Fibroblast of lung (primary cell): ENCODE data around the gene LMX1A. TPM values are rescaled to one million over a fixed set of nuclear protein-coding genes. Genes with fewer than 3 reads are reported as not detected.

Experiments used
- DNase-seq, 2 donors: peaks; one replicate each; pipeline versions ENCODE4 v3.0.0 to v3.0.0-alpha.2; 2010; ENCODE audit warnings: low read depth in 2 of 2
- H2AFZ ChIP-seq: 2 replicates; pipeline ENCODE4 v1.5.1; 2012; ENCODE audit warnings: low read length, control low read depth, inconsistent platforms
- H3K27ac ChIP-seq: 2 replicates; pipeline ENCODE4 v1.5.1; 2011; ENCODE audit warnings: low read length, control low read depth; ENCODE audit not compliant: insufficient read depth
- H3K27me3 ChIP-seq: 2 replicates; pipeline ENCODE4 v1.5.1; 2011; ENCODE audit warnings: mild to moderate bottlenecking, low read length; ENCODE audit not compliant: control insufficient read depth, insufficient read depth
- H3K36me3 ChIP-seq: 2 replicates; pipeline ENCODE4 v1.5.1; 2011; ENCODE audit warnings: low read length; ENCODE audit not compliant: control insufficient read depth, insufficient read depth
- H3K4me1 ChIP-seq: 2 replicates; pipeline ENCODE4 v1.5.1; 2011; ENCODE audit warnings: low read length; ENCODE audit not compliant: control insufficient read depth, insufficient read depth; ENCODE audit errors: extremely low read depth
- H3K4me2 ChIP-seq: 2 replicates; pipeline ENCODE4 v1.5.1; 2011; ENCODE audit warnings: low read length, control low read depth; ENCODE audit not compliant: insufficient read depth; ENCODE audit errors: extremely low read depth
- H3K4me3 ChIP-seq, 4 experiments: fragments of 200-600 bp in 1 of 4; sonication (generic) in 1 of 4; replicated peaks in 1 of 4; 2 replicates each; pipeline ENCODE4 v1.5.1; 2011 to 2016; ENCODE audit warnings: low read length in 4 of 4, low read depth in 3 of 4, mild to moderate bottlenecking in 3 of 4, control low read depth in 2 of 4, inconsistent platforms in 1 of 4, mixed read lengths in 1 of 4; ENCODE audit not compliant: insufficient read depth in 1 of 4; ENCODE audit errors: control extremely low read depth in 1 of 4
- H3K79me2 ChIP-seq: 2 replicates; pipeline ENCODE4 v1.5.1; 2012; ENCODE audit warnings: mild to moderate bottlenecking, low read length, inconsistent platforms; ENCODE audit not compliant: control insufficient read depth, insufficient read depth
- H3K9ac ChIP-seq: 2 replicates; pipeline ENCODE4 v1.5.1; 2011; ENCODE audit warnings: mild to moderate bottlenecking, low read length, control low read depth; ENCODE audit not compliant: insufficient read depth
- H3K9me3 ChIP-seq: 2 replicates; pipeline ENCODE4 v1.5.1; 2012; ENCODE audit warnings: low read depth, low read length; ENCODE audit not compliant: control insufficient read depth, insufficient read depth
- H4K20me1 ChIP-seq: 2 replicates; pipeline ENCODE4 v1.5.1; 2011; ENCODE audit warnings: low read length; ENCODE audit not compliant: control insufficient read depth, insufficient read depth; ENCODE audit errors: extremely low read depth
- EZH2 ChIP-seq: IDR thresholded peaks from 2 replicates; pipeline ENCODE4 v1.5.1; 2012; ENCODE audit warnings: low read length, control low read depth, mild to moderate bottlenecking; ENCODE audit errors: missing control alignments
- polyA plus RNA-seq, 2 donors: library from polyadenylated mRNA; depleted of rRNA in 1 of 2; stranded (reverse) in 1 of 2; unstranded in 1 of 2; fragments of >200 nt; gene quantifications; 2 replicates each; pipeline ENCODE4 v1.2.1, GENCODE V29; 2011 to 2012; ENCODE audit warnings: missing spikeins in 1 of 2
- total RNA-seq: library from RNA; depleted of rRNA; stranded (reverse); fragments of >200 nt; gene quantifications from 2 replicates; pipeline ENCODE4 v1.2.1, GENCODE V29; 2014
- TF ChIP-seq, protein P1 (sequence below), 2 donors: IDR thresholded peaks in 1 of 2; conservative IDR thresholded peaks in 1 of 2; 1 replicate in 1 of 2; 2 replicates in 1 of 2; pipeline ENCODE4 v1.5.1; 2011 to 2012; ENCODE audit warnings: low read length in 2 of 2, control low read depth in 1 of 2, inconsistent platforms in 1 of 2, low read depth in 1 of 2, mild to moderate bottlenecking in 1 of 2

Gene LMX1A
- total and polyA plus RNA-seq, 2 donors (not counting 1 experiment from before 2014, with no cell fraction given) = not detected

DNA sequence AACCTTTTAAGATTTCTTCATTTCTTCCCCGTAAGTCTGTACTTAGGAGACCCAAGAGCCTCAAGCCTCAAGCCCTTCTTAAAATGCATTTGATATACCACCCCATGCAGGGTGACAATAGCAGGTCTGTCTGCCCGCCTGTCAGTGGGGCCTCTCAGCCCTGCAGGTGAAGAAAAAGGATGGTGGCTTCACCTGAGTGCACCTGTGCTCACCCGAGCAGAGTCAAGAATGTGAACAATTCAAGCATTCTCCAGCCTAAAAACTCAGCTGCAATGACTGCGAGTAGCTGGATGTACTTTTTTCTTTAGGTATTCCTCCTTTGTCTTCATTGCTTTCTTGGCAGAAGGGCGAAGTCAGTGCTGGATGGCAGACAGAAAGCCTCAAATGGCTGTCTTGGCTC lies 203.3 kb downstream of the LMX1A start:
- no peaks in the 10 kb centered on the region for H3K27me3 ChIP-seq
- no peaks in the 10 kb centered on the region for H3K36me3 ChIP-seq
- no peak overlapping the region for H3K27ac ChIP-seq
- no peaks in the 10 kb centered on the region for H3K79me2 ChIP-seq
- H3K4me2 ChIP-seq = no peak overlapping the region
- H3K4me1 ChIP-seq = no peaks in the 10 kb centered on the region
- no peak overlapping the region for H3K9ac ChIP-seq
- H3K9me3 ChIP-seq = no peaks in the 10 kb centered on the region
- H2AFZ ChIP-seq = no peak overlapping the region
- no peak for DNase-seq
- no peak overlapping the region for H3K4me3 ChIP-seq
- no peak for TF ChIP-seq EZH2
- TF ChIP-seq, protein P1, sequence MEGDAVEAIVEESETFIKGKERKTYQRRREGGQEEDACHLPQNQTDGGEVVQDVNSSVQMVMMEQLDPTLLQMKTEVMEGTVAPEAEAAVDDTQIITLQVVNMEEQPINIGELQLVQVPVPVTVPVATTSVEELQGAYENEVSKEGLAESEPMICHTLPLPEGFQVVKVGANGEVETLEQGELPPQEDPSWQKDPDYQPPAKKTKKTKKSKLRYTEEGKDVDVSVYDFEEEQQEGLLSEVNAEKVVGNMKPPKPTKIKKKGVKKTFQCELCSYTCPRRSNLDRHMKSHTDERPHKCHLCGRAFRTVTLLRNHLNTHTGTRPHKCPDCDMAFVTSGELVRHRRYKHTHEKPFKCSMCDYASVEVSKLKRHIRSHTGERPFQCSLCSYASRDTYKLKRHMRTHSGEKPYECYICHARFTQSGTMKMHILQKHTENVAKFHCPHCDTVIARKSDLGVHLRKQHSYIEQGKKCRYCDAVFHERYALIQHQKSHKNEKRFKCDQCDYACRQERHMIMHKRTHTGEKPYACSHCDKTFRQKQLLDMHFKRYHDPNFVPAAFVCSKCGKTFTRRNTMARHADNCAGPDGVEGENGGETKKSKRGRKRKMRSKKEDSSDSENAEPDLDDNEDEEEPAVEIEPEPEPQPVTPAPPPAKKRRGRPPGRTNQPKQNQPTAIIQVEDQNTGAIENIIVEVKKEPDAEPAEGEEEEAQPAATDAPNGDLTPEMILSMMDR (conservative IDR thresholded peaks at IDR 0.05 in 1 of 2, IDR thresholded peaks at IDR 0.05 in 1 of 2; ENCODE audit: low read depth in 1 of 2, low read length in 2 of 2) = no peak
- no peaks in the 10 kb centered on the region for H4K20me1 ChIP-seq

DNA sequence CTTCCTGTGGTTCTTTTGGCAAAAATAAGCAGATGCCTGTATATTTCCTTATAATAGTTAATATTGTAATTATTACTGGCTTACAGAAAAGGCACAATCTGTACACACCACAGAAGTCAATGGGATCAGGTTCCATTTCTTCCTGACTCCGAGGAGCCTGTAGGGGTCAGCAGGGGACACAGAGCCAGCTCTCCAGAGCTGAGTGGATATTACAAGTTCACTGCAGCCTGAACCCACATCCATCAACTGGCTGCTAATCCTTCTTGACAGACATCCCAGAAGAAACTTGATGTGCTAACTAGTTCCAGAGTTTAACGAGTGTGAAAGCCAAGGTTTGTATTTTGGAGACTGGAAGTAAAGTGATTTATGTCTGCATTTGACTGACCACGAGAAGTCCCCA lies 203.8 kb downstream of the LMX1A start:
- Histone ChIP-seq H3K9me3 (no peaks in the 10 kb centered on the region), H3K4me1 (no peaks in the 10 kb centered on the region), H3K4me2 (no peak overlapping the region), H3K27ac (no peak overlapping the region), H3K9ac (no peak overlapping the region), H3K4me3 (no peak overlapping the region), H3K36me3 (no peaks in the 10 kb centered on the region), H3K79me2 (no peaks in the 10 kb centered on the region), H3K27me3 (no peaks in the 10 kb centered on the region), H4K20me1 (no peaks in the 10 kb centered on the region), H2AFZ (no peak overlapping the region)
- DNase-seq = no peak
- TF ChIP-seq EZH2 = no peak
- TF ChIP-seq, protein P1 (conservative IDR thresholded peaks at IDR 0.05 in 1 of 2, IDR thresholded peaks at IDR 0.05 in 1 of 2; ENCODE audit: low read depth in 1 of 2, low read length in 2 of 2) = no peak

DNA sequence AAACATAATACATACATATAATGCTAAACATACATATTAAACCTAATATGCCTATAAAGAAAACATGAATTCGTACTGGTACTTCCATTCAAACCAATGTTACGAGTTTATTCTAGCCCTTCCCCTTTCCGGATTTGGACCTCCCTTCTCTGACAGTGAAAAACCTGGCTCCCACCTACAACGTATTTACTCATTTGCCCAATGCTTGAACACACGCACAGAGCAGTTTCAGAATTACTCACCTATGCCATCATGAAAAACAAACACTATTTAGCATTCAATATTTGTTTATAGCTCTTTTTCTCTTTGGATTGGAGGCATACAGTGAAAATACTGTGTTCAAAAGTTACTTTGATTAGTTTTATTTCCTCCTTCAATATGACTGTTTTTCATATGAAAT lies 204.4 kb downstream of the LMX1A start:
- Histone ChIP-seq H3K79me2 (no peaks in the 10 kb centered on the region), H3K9me3 (no peaks in the 10 kb centered on the region), H3K9ac (no peak overlapping the region), H2AFZ (no peak overlapping the region), H3K4me3 (no peak overlapping the region), H4K20me1 (no peaks in the 10 kb centered on the region), H3K4me1 (no peaks in the 10 kb centered on the region), H3K27me3 (no peaks in the 10 kb centered on the region), H3K27ac (no peak overlapping the region), H3K4me2 (no peak overlapping the region), H3K36me3 (no peaks in the 10 kb centered on the region)
- DNase-seq = no peak
- TF ChIP-seq EZH2 = no peak
- TF ChIP-seq, protein P1 (conservative IDR thresholded peaks at IDR 0.05 in 1 of 2, IDR thresholded peaks at IDR 0.05 in 1 of 2; ENCODE audit: low read depth in 1 of 2, low read length in 2 of 2) = no peak

Other genes starting within 250 kb of the LMX1A start
- gene RXRG, start 88.4 kb upstream of the LMX1A start, total RNA-seq = under 0.01 and 0.26 TPM in 2 replicates
- 0.31 TPM in 1 of 2 replicates, not detected in the other for gene RXRG, start 88.4 kb upstream of the LMX1A start, polyA plus RNA-seq
- gene LRRC52, start 187.3 kb upstream of the LMX1A start, total RNA-seq = not detected in 2 replicates
- not detected in 2 replicates for gene LRRC52, start 187.3 kb upstream of the LMX1A start, polyA plus RNA-seq